HepG2 (cell line): Measurements from ENCODE around the gene RPS25. TPM values are rescaled to one million over a fixed set of nuclear protein-coding genes. Genes with fewer than 3 reads are reported as not detected.

Source experiments
- ARNT ChIP-seq: fragments of 450-650 bp; IDR thresholded peaks from 2 replicates; pipeline ENCODE4 v1.6.1; 2017
- GATA4 ChIP-seq: sonication (generic); IDR thresholded peaks from 2 replicates; pipeline ENCODE4 v1.6.1; 2016; ENCODE audit warnings: antibody characterized with exemption, low read depth, borderline replicate concordance
- JARID2 ChIP-seq: sonication (generic); formaldehyde crosslinking; IDR thresholded peaks from 2 replicates; pipeline ENCODE4 v1.8.1; 2023; ENCODE audit warnings: missing genetic modification reagents, inconsistent platforms; ENCODE audit not compliant: insufficient replicate concordance
- KAT8 ChIP-seq: IDR thresholded peaks from 2 replicates; pipeline ENCODE4 v1.6.1; 2016; ENCODE audit warnings: missing genetic modification reagents, missing compliant biosample characterization
- NAIF1 ChIP-seq: sonication (generic); formaldehyde crosslinking; IDR thresholded peaks from 2 replicates; pipeline ENCODE4 v1.5.0; 2020; ENCODE audit warnings: mild to moderate bottlenecking, missing genetic modification reagents, borderline replicate concordance
- NR2F2 ChIP-seq: IDR thresholded peaks from 2 replicates; pipeline ENCODE4 v1.6.1; 2012; ENCODE audit warnings: low read depth, inconsistent platforms, borderline replicate concordance
- SRY ChIP-seq: sonication (generic); formaldehyde crosslinking; IDR thresholded peaks from 2 replicates; pipeline ENCODE4 v1.8.0; 2022; ENCODE audit warnings: mild to moderate bottlenecking, missing genetic modification reagents
- TAF1 ChIP-seq: sonication (generic); formaldehyde crosslinking; IDR thresholded peaks from 2 replicates; pipeline ENCODE4 v1.4.0; 2020; ENCODE audit warnings: missing genetic modification reagents
- THYN1 ChIP-seq: sonication (generic); formaldehyde crosslinking; IDR thresholded peaks from 2 replicates; pipeline ENCODE4 v1.8.1; 2023; ENCODE audit warnings: low read depth, mild to moderate bottlenecking, moderate library complexity, missing genetic modification reagents, borderline replicate concordance
- TOPORS ChIP-seq: sonication (generic); formaldehyde crosslinking; IDR thresholded peaks from 2 replicates; pipeline ENCODE4 v1.8.0; 2023; ENCODE audit warnings: mild to moderate bottlenecking, missing genetic modification reagents
- ZFY ChIP-seq: sonication (generic); formaldehyde crosslinking; IDR thresholded peaks from 2 replicates; pipeline ENCODE4 v1.4.0; 2020; ENCODE audit warnings: missing genetic modification reagents
- ZKSCAN5 ChIP-seq: sonication (generic); formaldehyde crosslinking; IDR thresholded peaks from 2 replicates; pipeline ENCODE4 v1.5.1; 2020; ENCODE audit warnings: mild to moderate bottlenecking, missing genetic modification reagents
- ZNF101 ChIP-seq: sonication (generic); formaldehyde crosslinking; IDR thresholded peaks from 2 replicates; pipeline ENCODE4 v1.4.0; 2020; ENCODE audit warnings: mild to moderate bottlenecking, low read depth, missing genetic modification reagents, borderline replicate concordance
- ZNF207 ChIP-seq: fragments of 450-650 bp; IDR thresholded peaks from 2 replicates; pipeline ENCODE4 v1.6.1; 2016; ENCODE audit warnings: antibody characterized with exemption, borderline replicate concordance
- ZNF224 ChIP-seq: sonication (generic); formaldehyde crosslinking; IDR thresholded peaks from 2 replicates; pipeline ENCODE4 v1.5.0; 2020; ENCODE audit warnings: mild to moderate bottlenecking, missing genetic modification reagents
- ZNF30 ChIP-seq: sonication (generic); formaldehyde crosslinking; IDR thresholded peaks from 2 replicates; pipeline ENCODE4 v1.5.0; 2020; ENCODE audit warnings: mild to moderate bottlenecking, missing genetic modification reagents
- ZNF383 ChIP-seq: sonication (generic); formaldehyde crosslinking; IDR thresholded peaks from 2 replicates; pipeline ENCODE4 v1.4.0; 2020; ENCODE audit warnings: missing genetic modification reagents, mild to moderate bottlenecking, borderline replicate concordance
- ZNF460 ChIP-seq: sonication (generic); formaldehyde crosslinking; IDR thresholded peaks from 2 replicates; pipeline ENCODE4 v1.5.1; 2020; ENCODE audit warnings: missing genetic modification reagents, mild to moderate bottlenecking, borderline replicate concordance
- ZNF550 ChIP-seq: sonication (generic); formaldehyde crosslinking; IDR thresholded peaks from 2 replicates; pipeline ENCODE4 v1.4.0; 2020; ENCODE audit warnings: mild to moderate bottlenecking, missing genetic modification reagents, borderline replicate concordance
- ZNF616 ChIP-seq: sonication (generic); formaldehyde crosslinking; IDR thresholded peaks from 2 replicates; pipeline ENCODE4 v1.5.0; 2020; ENCODE audit warnings: low read depth, mild to moderate bottlenecking, missing genetic modification reagents
- ZNF746 ChIP-seq: sonication (generic); formaldehyde crosslinking; IDR thresholded peaks from 2 replicates; pipeline ENCODE4 v1.8.0; 2022; ENCODE audit warnings: mild to moderate bottlenecking, missing genetic modification reagents
- ZSCAN20 ChIP-seq: sonication (generic); formaldehyde crosslinking; IDR thresholded peaks from 2 replicates; pipeline ENCODE4 v1.4.0; 2020; ENCODE audit warnings: missing genetic modification reagents, mild to moderate bottlenecking, borderline replicate concordance
- polyA plus RNA-seq, 8 experiments: library from polyadenylated mRNA; depleted of rRNA in 3 of 8; stranded (reverse) in 7 of 8; unstranded in 1 of 8; fragments of >200 nt; fragmentation: Illumina TruSeq in 4 of 8; extraction: Trizol in 4 of 8; gene quantifications; 2 replicates each; pipeline versions ENCODE4 v1.2.1 to v1.2.3, GENCODE V29; 2011 to 2016; ENCODE audit warnings: low read depth in 4 of 8, missing spikeins in 1 of 8, mixed read lengths in 1 of 8; ENCODE audit not compliant: insufficient read depth in 1 of 8
- total RNA-seq, 5 experiments: library from RNA; depleted of rRNA; stranded (reverse); fragments of >200 nt; fragmentation: Illumina TruSeq; extraction: Trizol; gene quantifications; 2 replicates each; pipeline ENCODE4 v1.2.3, GENCODE V29; 2016; ENCODE audit warnings: low read depth in 1 of 5
- TF ChIP-seq, protein P1 (sequence below): sonication (generic); formaldehyde crosslinking; IDR thresholded peaks from 2 replicates; pipeline ENCODE4 v1.4.0; 2020; ENCODE audit warnings: missing genetic modification reagents
- TF ChIP-seq, protein P2 (sequence below): sonication (generic); formaldehyde crosslinking; IDR thresholded peaks from 2 replicates; pipeline ENCODE4 v1.5.0; 2020; ENCODE audit warnings: missing genetic modification reagents, mild to moderate bottlenecking, borderline replicate concordance
- TF ChIP-seq, protein P3 (sequence below), 2 experiments: sonication (generic) in 1 of 2; formaldehyde crosslinking in 1 of 2; IDR thresholded peaks; 2 replicates each; pipeline versions ENCODE4 v1.5.1 to v1.6.1; 2011 to 2020; ENCODE audit warnings: borderline replicate concordance in 1 of 2, low read depth in 1 of 2, low read length in 1 of 2, mild to moderate bottlenecking in 1 of 2, missing genetic modification reagents in 1 of 2, moderate library complexity in 1 of 2

The RPS25 gene
- total and polyA plus RNA-seq, 2 of the 13 experiments (the other 11 are each of a cell fraction or from before 2014, with no cell fraction given) = 839 to 1,415 TPM

DNA sequence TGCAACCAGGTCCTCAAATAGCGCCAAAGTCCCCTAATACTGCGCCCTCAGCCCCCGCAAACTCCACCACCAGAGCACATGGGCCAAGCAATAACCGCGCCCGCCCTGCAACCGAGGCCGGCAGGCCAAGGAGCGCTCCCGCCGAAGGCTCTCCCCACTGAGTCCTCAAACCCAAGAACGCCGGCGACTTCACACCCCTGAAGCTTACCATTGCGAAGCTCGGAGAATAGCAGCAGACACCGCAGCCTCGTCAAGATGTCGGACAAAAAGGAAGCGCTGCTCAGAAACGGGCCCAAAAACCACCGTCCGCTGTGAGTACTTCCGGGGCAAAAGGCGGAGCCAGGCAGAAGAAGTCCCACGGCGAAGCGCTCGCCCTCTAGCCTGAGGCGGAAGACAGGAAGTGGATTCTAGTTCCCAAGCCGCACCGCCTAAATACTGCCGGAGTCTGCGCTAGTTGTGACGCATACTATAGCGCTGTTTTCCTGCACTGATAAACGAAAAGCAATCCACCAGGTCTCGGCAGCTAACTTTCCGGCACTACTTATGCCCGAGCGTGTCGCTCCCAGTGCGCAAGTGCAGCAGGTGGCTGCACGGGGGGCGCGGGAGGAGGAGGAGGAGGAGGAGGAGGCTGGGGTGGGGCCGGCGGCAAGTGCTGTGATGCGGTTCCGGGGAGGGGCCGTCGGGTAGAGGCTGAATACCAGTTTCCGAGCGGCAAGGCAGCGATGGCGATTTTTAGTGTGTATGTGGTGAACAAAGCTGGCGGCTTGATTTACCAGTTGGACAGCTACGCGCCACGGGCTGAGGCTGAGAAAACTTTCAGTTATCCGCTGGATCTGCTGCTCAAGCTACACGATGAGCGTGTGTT lies at the start of gene RPS25, which contains the start of gene TRAPPC4 (continued):
- TF ChIP-seq, protein P1, sequence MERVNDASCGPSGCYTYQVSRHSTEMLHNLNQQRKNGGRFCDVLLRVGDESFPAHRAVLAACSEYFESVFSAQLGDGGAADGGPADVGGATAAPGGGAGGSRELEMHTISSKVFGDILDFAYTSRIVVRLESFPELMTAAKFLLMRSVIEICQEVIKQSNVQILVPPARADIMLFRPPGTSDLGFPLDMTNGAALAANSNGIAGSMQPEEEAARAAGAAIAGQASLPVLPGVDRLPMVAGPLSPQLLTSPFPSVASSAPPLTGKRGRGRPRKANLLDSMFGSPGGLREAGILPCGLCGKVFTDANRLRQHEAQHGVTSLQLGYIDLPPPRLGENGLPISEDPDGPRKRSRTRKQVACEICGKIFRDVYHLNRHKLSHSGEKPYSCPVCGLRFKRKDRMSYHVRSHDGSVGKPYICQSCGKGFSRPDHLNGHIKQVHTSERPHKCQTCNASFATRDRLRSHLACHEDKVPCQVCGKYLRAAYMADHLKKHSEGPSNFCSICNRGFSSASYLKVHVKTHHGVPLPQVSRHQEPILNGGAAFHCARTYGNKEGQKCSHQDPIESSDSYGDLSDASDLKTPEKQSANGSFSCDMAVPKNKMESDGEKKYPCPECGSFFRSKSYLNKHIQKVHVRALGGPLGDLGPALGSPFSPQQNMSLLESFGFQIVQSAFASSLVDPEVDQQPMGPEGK (CRISPR knock-in tag) = no peak; the same call in 1 of the 2 replicates
- no peak for TF ChIP-seq ARNT
- peak; percentile 88 for TF ChIP-seq ZFY (CRISPR knock-in tag)
- no peak for TF ChIP-seq JARID2 (CRISPR knock-in tag)
- TF ChIP-seq ZNF101 (CRISPR knock-in tag) = no peak
- no peak for TF ChIP-seq ZNF616 (CRISPR knock-in tag)
- TF ChIP-seq ZSCAN20 (CRISPR knock-in tag) = no peak
- TF ChIP-seq NAIF1 = no peak; the same call in 1 of the 2 replicates
- TF ChIP-seq TAF1 (CRISPR knock-in tag) = peak; percentile 85
- peak; percentile 51; the same call in 1 of the 2 replicates for TF ChIP-seq ZNF224 (CRISPR knock-in tag)
- peak; percentile 70 for TF ChIP-seq SRY (CRISPR knock-in tag)
- no peak for TF ChIP-seq ZNF30 (CRISPR knock-in tag)
- TF ChIP-seq ZNF207 = no peak
- TF ChIP-seq THYN1 (CRISPR knock-in tag) = 0 out of 2 replicates have a peak, but pooled peaks have one; percentile 76
- no peak; the same call in 1 of the 2 replicates for TF ChIP-seq ZNF460 (CRISPR knock-in tag)
- TF ChIP-seq GATA4 = peak; percentile 36; the same call in 1 of the 2 replicates
- TF ChIP-seq TOPORS (CRISPR knock-in tag) = no peak; the same call in 1 of the 2 replicates
- TF ChIP-seq NR2F2 = peak; percentile 48; the same call in 1 of the 2 replicates
- TF ChIP-seq, protein P2, sequence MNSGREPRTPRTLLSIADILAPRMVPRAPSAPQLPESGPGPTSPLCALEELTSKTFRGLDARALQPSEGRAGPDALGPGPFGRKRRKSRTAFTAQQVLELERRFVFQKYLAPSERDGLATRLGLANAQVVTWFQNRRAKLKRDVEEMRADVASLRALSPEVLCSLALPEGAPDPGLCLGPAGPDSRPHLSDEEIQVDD (CRISPR knock-in tag) = peak; percentile 29; the same call in 1 of the 2 replicates
- TF ChIP-seq, protein P3, sequence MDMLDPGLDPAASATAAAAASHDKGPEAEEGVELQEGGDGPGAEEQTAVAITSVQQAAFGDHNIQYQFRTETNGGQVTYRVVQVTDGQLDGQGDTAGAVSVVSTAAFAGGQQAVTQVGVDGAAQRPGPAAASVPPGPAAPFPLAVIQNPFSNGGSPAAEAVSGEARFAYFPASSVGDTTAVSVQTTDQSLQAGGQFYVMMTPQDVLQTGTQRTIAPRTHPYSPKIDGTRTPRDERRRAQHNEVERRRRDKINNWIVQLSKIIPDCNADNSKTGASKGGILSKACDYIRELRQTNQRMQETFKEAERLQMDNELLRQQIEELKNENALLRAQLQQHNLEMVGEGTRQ (IDR thresholded peaks at IDR 0.05; ENCODE audit: low read depth, low read length) = no peak
- TF ChIP-seq, protein P3 (CRISPR knock-in tag; IDR thresholded peaks at IDR 0.05; ENCODE audit: borderline replicate concordance) = no peak
- TF ChIP-seq KAT8 = peak; percentile 97
- TF ChIP-seq ZNF746 (CRISPR knock-in tag) = no peak
- no peak for TF ChIP-seq ZKSCAN5 (CRISPR knock-in tag)
- no peak for TF ChIP-seq ZNF383
- TF ChIP-seq ZNF550 (CRISPR knock-in tag) = no peak
